ENCODE measurements around the gene MBP. TPM values are rescaled to one million over a fixed set of nuclear protein-coding genes. Genes with fewer than 3 reads are reported as not detected.

The MBP gene
- total RNA-seq, 1 experiment from 2014 or later: 47.4 TPM

DNA sequence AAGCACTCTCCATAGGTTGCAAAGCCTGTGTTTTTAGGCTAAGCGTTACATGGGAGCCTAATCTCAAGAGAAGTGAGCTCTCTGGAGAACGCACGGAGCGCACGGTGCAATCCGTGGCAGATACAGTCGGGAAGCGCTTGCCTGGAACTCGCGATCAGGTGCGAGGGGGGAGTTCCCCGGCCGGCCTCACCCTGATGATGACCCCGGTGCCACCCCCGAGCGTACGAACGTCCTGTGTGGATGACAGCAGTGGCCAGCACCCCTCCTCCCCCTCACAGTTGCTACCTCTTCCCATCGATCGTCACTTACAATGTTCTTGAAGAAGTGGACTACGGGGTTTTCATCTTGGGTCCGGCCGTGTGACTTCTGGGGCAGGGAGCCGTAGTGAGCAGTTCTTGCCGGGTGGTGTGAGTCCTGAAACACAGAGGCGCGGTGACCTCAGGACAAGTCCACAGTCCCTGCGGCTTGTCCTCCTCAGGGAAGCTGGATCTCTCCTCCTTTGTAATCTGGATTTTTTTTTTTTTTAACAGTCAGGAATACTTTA, 142.9 kb downstream of the MBP start:
- Histone ChIP-seq H3K9me2 (replicated peaks; ENCODE audit: low read length) (no peaks in the 10 kb centered on the region), H3F3A (ENCODE audit: low read length, unreplicated experiment) (no peaks in the 10 kb centered on the region), H3K27me3 (ENCODE audit: low read length) (no peaks in the 10 kb centered on the region), H2AFZ (ENCODE audit: low read length) (no peak overlapping the region), H3K4me1 (ENCODE audit: insufficient read depth, low read length) (no peaks in the 10 kb centered on the region), H3K27ac (ENCODE audit: low read length) (no peak overlapping the region), H3K79me2 (ENCODE audit: low read length) (no peaks in the 10 kb centered on the region), H3K9me3 (ENCODE audit: low read length) (no peaks in the 10 kb centered on the region), H3K36me3 (ENCODE audit: low read depth, low read length) (no peaks in the 10 kb centered on the region), H4K20me1 (ENCODE audit: low read length) (no peaks in the 10 kb centered on the region), H3K4me3 (ENCODE audit: low read length) (no peak overlapping the region), H3K4me2 (ENCODE audit: low read length) (no peak overlapping the region), H3K9ac (ENCODE audit: low read length) (no peak overlapping the region)
- ATAC-seq (no peak), DNase-seq (no peak)
- TF ChIP-seq CTCF (conservative IDR thresholded peaks at IDR 0.05; ENCODE audit: low read depth, low read length) (no peak), EZH2phosphoT487 (IDR thresholded peaks at IDR 0.05; ENCODE audit: borderline replicate concordance, low read length) (no peak), EZH2 (IDR thresholded peaks at IDR 0.05; ENCODE audit: low read length, unreplicated experiment) (no peak)
- intact Hi-C loops (cut with micrococcal nuclease): no loop called here
- ChIA-PET CTCF (no interaction called here), POLR2A (ENCODE audit: unreplicated experiment) (no interaction called here)
- no TSS peak for BruUV-seq (replicated peaks)

GRCh38 chr18:76988827-76989646, 143.5 kb downstream of the MBP start:
- Histone ChIP-seq H3K9ac (ENCODE audit: low read length) (no peak overlapping the region), H3K9me3 (ENCODE audit: low read length) (no peaks in the 10 kb centered on the region), H3F3A (ENCODE audit: low read length, unreplicated experiment) (no peaks in the 10 kb centered on the region), H3K27ac (ENCODE audit: low read length) (no peak overlapping the region), H3K4me3 (ENCODE audit: low read length) (no peak overlapping the region), H3K9me2 (replicated peaks; ENCODE audit: low read length) (no peaks in the 10 kb centered on the region), H3K79me2 (ENCODE audit: low read length) (no peaks in the 10 kb centered on the region), H3K4me1 (ENCODE audit: insufficient read depth, low read length) (no peaks in the 10 kb centered on the region), H3K36me3 (ENCODE audit: low read depth, low read length) (no peaks in the 10 kb centered on the region), H4K20me1 (ENCODE audit: low read length) (no peaks in the 10 kb centered on the region), H3K27me3 (ENCODE audit: low read length) (no peaks in the 10 kb centered on the region), H3K4me2 (ENCODE audit: low read length) (no peak overlapping the region), H2AFZ (ENCODE audit: low read length) (no peak overlapping the region)
- BruUV-seq (replicated peaks): no TSS peak
- ATAC-seq (no peak), DNase-seq (no peak)
- intact Hi-C loops (cut with micrococcal nuclease): no loop called here
- POLR2A ChIA-PET (ENCODE audit: unreplicated experiment): no interaction called here
- TF ChIP-seq EZH2phosphoT487 (IDR thresholded peaks at IDR 0.05; ENCODE audit: borderline replicate concordance, low read length) (no peak), CTCF (conservative IDR thresholded peaks at IDR 0.05; ENCODE audit: low read depth, low read length) (no peak), EZH2 (IDR thresholded peaks at IDR 0.05; ENCODE audit: low read length, unreplicated experiment) (no peak)
- CTCF ChIA-PET: no interaction called here

Measured in PC-3 (cell line).